Stimulated activated CD8-positive, alpha-beta memory T cell treated with anti-CD3 and anti-CD28 coated beads, Interleukin-7, amount 100 ng/mL, for 24 hours (primary cell): ENCODE data around the gene RECQL5.

Experiments
- DNase-seq: peaks from one replicate; pipeline ENCODE4 v3.0.0-alpha.2; 2020; ENCODE audit warnings: low read depth

The RECQL5 gene

GRCh38 chr17:75633486-75634375 is 33.2 kb downstream of the RECQL5 start:
- DNase-seq, result no peak

DNA sequence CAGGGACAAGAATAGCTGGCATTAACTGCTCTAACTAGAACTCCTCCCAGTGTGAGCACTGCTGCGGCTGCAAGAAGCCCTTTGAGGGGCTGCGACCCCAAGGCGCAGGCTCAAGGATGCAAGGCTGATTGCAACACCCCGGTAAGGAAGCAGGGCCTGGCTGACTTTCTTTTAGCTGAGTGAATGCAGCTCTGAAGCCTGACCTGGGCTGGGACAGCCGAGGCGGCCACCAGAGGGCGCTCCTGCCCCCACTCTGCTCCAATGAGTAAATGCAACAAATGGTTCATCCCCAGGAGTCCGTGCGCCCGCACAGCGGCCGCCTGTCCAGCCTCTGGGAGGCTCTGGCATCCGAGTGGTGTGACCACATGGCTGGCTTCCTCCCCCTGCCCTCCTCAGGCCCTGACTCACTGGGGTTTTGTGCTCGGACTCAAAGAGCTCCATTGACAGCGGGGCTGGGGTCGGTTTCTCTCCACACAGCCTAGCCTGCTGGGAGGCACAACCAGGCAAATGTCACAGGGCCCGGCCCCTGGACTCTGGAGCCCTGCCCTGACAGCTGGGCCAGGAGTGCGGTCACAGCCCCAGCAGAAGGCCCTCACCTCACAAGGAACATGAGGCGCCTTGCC is 34.0 kb downstream of the RECQL5 start, which contains the start of gene SMIM5:
SMIM5 (plus strand) TSS at position 572 of the 623 bp plus-strand sequence. CDS start 6,768 bp downstream, outside the sequence.
- DNase-seq, result peak; percentile 71

GRCh38 chr17:75632428-75632827 is 34.5 kb downstream of the RECQL5 start:
- DNase-seq, result no peak

DNA sequence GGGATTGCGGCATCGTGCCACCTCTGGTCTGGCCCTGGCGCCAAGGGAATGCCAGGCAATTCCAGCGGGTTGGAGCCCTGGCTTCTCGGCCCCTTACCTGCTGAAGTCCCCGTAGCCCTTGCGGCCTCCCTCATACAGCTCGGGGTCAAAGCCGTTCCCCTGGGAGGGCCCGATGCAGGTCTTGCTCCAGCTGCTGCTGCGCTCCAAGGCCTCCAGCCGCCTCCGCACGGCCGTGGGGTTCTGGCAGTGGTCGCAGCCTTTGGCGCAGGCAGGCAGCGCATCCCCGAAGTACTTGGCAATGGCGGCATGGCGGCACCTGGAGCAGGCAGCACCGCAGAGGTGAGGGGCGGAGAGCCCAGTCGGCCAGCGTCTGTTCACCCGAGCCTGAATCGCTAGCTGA is 35.6 kb downstream of the RECQL5 start:
- DNase-seq, result no peak

GRCh38 chr17:75630071-75630917 is 36.7 kb downstream of the RECQL5 start:
- DNase-seq, result no peak

DNA sequence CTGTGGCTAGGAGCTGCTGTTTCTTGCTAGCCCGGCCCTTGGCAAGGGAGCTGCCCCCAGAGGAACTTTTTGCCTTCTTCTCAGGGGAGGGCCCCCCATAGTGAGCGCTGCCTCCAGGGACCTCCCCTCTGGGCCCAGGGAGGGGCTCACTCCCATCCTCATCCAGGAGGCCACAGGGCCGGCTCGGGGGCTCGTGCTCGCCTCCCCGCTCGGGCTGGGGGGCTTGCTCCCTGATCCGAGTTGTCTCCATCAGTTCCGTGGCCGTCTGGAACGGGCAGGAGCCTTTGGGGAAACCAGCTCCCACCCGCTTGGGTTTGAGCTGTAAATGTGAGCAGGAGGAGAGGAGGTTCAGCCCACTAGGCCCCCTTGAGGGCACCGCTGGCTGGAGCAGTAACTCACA is 37.8 kb downstream of the RECQL5 start:
- DNase-seq, result no peak

DNA sequence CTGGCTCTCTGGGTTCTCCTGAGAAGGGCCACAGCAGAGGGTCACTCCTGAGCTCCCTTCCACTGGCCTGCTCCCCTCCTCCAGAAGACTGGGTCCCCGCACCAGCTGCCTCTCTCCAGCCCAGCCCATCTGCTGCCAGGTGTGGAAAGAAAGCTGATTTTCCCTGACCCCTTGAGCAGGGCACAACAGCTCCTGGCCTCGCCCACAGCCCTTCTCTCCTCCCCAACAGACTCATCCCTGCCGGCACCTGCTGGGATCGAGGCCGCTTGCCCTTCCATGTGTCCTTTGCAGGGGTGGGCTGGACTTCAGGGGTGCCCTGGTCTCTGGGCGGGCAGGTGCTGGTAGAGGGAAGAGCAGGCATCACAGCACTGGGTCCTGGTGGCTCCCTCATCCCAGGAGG is 38.5 kb downstream of the RECQL5 start:
- DNase-seq, result no peak

DNA sequence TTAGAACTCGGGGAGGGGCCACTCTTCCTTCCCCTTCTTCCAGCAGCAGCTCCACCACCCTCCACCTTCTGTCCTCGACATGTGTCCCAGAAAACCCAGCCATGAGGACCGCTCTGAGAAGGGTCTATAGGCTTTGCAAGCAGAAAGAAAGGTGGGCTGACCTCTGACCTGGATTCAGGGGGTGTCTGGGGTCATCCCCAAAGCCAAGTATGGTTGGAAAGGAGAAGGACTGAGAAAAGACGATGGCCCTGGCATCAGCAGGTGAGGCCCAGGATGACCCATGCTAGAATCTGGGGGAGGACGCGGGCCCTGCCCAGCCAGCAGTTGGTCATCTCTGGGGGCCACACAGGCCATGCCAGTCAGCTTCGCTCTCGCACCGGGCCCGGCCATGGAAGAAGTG is 39.9 kb downstream of the RECQL5 start:
- DNase-seq, result no peak

DNA sequence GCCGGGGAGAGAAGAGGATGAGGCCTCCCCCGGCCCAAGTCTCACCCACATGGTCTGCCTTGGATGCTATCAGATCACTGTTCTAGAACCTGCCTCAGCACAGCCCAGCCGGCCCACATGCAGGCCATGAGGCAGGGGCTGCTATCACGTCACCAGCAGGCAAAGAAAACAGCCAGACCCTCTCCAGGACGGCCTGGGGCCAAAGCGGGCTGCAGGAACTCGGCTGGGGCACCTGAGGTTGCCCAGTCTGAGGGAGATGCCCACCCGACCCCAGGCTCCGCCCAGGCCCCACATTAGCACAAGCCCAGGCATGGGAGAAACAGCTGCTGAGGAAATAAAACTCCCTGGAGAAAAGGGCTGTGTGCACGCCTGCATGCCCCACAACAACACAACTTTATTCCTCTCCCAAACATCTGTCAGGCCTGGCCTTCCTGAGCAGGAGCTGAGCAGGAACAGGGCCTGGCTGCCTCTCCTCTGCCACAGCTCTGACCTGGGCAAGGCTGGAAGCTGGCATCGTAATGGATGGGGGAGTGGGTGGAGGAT is 40.4 kb downstream of the RECQL5 start:
- no peak for DNase-seq

GRCh38 chr17:75625813-75626486 is 41.0 kb downstream of the RECQL5 start:
- DNase-seq, result no peak

GRCh38 chr17:75624714-75625345 is 42.1 kb downstream of the RECQL5 start:
- no peak for DNase-seq

DNA sequence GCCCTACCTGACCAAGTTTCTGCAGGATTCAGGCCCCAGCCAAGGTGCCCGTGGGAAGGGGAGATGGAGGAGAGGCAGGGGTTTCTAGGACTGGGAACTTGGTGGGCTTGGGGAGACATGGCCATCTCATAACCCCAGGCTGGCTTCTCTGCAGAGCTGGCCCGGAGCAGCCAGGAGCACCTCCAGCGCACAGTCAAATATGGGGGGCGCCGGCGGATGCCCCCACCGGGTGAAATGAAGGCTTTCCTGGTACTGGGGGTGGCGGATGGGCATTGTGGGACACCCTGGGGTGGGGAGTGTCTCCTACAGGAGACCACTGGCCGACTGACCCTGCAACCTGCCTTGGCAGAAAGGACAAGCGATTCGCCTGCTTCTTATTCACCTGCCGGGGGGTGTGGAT is 42.9 kb downstream of the RECQL5 start:
- no peak for DNase-seq

DNA sequence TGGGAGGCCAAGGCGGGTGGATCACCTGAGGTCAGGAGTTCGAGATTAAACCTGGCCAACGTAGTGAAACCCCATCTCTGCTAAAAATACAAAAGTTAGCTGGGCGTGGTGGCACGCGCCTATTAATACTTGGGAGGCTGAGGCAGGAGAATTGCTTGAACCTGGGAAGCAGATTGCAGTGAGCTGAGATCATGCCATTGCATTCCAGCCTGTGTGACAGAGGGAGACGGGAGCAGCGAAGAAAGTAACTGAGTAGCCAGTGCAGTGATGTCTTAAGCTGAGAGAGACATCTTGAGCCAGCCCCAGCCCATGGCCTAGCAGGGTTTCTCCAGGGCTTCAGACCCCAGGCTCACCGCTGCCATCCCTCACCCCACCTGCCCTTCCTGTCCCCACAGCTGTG is 43.6 kb downstream of the RECQL5 start:
- no peak for DNase-seq

- DNase-seq, result no peak
Observed at GRCh38 chr17:75622771-75623273, 44.1 kb downstream of the RECQL5 start.

DNA sequence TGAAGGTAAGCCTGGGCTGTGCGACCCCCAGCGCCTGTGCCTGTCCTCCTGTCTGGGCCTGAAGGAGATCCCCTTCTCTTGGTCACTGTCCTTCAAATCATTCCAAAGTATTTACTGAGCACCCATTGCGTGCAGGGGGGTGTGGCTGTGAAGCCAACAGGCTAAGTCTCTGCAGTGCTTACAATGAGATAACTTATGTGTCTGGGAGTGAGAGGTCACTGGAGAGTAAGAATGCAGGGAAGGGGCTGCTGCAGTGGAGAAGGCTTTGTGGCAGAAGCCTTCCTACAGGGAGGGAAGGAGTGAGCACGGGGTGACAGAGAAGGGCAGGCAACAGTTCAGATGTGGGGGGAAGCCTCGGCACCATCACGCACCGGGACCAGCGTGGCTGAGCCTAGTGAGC is 44.9 kb downstream of the RECQL5 start:
- no peak for DNase-seq

DNA sequence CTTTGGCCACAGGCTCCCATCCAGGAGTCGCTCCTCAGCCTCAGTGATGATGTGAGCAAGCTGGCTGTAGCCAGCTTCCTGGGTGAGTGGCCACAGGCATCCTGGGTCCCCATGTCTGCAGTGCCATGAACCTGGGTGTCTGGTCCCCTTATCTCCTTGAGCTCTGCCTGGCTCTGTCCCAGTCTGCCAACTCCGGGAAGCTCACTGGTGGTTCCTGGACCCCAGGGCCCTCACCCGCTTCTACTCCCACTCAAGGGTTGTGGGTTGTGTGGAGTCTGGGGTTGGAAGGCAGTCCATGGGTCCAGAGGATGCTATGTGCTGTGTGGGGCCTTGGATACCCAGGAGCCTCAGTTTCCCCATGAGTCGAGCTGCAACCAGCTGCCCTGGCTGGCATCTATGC is 45.5 kb downstream of the RECQL5 start:
- no peak for DNase-seq

DNA sequence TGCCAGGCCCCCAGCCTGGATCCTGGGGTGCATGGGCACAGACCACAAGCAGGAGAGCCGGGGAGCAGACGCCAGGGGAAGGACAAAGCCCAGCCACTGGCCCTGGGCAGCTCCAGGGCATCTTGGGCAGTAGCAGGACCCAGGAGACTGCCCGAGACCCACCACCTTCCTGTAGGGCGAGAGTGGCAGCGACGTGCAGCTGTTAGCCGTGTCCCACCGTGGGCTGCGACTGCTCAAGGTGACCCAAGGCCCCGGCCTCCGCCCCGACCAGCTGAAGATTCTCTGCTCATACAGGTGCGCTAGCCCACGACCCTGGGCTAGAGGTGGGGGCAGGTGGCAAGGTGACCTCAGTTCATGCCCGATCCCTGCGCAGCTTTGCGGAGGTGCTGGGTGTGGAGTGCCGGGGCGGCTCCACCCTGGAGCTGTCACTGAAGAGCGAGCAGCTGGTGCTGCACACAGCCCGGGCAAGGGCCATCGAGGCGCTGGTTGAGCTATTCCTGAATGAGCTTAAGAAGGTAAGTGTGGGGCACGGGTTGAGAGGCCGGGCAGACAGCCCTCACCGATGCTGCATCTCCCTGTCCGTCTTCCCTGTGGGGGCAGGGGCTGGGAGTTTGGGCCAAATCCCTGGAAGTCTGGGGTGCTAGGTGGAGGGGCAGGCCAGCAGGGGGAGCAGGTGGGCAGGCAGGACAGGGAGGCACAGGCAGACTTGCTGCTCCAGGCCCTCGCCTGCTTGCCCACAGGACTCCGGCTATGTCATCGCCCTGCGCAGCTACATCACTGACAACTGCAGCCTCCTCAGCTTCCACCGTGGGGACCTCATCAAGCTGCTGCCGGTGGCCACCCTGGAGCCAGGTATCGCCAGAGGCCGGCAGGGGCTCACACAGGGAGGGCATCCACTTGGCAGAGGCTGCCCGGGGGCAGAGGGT is 47.2 kb downstream of the RECQL5 start:
- DNase-seq, result no peak

DNA sequence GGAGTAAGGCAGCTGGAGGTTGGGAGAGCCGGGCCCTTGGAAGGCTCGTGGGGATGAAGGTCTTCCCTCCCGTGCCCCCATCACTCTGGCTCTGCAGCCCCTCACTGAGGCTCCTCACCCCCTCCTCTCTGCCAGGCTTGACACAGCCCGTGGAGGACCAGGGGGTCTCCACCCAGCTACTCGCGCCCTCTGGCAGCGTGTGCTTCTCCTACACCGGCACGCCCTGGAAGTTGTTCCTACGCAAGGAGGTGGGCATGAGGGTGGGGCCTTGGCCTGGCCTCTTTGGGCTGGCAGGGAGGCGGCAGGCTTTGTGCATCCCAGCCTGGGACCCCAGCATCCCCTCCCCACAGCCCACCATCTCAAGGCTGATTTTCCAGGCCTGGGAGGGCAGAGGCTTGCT is 49.3 kb downstream of the RECQL5 start:
- no peak for DNase-seq

GRCh38 chr17:75617218-75617617 is 49.7 kb downstream of the RECQL5 start:
- DNase-seq, result no peak
